ENCODE results near the gene NINJ1. TPM values are rescaled to one million over a fixed set of nuclear protein-coding genes. Genes with fewer than 3 reads are reported as not detected.

The NINJ1 gene
- total and polyA plus RNA-seq, 2 of the 13 experiments (the other 11 are each of a cell fraction or from before 2014, with no cell fraction given) = 81.2 to 92.1 TPM

DNA sequence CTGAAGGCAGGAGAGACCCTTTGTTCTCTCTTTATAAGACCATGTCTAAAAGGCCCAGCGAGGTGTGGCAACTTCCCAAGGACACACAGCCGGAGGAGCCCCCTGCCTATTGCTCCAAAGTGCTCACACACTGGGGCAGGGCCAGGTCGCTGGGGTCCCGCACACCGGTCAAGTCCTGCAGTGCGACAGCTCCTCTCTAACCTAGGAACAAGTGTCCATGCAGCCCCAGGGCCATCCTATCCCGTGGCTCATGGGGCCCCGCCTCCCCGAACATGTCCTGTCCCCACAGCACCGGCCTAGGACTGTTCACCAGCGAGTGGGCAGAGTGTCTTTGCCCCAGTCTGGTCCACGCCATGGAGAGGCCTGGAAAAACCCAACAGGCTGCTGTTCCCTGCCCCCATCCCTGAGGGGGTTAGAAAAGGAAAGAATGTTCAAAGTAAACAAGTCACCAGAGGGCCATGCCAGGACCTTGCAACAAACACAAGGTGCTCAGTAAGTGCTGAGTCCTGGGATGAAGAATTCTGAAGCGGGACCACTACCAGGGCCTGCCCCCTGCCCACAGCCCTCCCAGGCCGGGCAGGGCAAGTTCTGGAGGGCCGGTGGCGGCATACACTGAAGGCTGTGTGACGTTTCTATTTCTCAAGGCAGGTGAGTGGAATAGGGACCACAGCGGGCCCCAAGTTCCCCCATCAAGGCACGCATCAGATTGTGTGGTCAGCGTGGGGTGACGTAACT lies 938 bp downstream of the NINJ1 start (continued):
- 0 out of 2 replicates have a peak, but pooled peaks have one; percentile 14 for TF ChIP-seq MEF2D (CRISPR knock-in tag; IDR thresholded peaks at IDR 0.05)
- 0 out of 2 replicates have a peak, but pooled peaks have one; percentile 65 for TF ChIP-seq DNMT3B (CRISPR knock-in tag; conservative IDR thresholded peaks at IDR 0.05)
- TF ChIP-seq SOX6 (IDR thresholded peaks at IDR 0.05) = no peak
- TF ChIP-seq SOX6 (CRISPR knock-in tag; IDR thresholded peaks at IDR 0.05) = no peak; the same call in 1 of the 2 replicates
- TF ChIP-seq ZNF274 (CRISPR knock-in tag; IDR thresholded peaks at IDR 0.05) = no peak
- TF ChIP-seq CEBPB (IDR thresholded peaks at IDR 0.05; ENCODE audit: borderline replicate concordance, low read depth, low read length) = peak; percentile 82; the same call in 1 of the 2 replicates
- peak; percentile 15; the same call in 1 of the 2 replicates for TF ChIP-seq ZNF205 (CRISPR knock-in tag; IDR thresholded peaks at IDR 0.05)
- no peak for TF ChIP-seq KLF13 (CRISPR knock-in tag; IDR thresholded peaks at IDR 0.05)
- TF ChIP-seq ZNF543 (CRISPR knock-in tag; IDR thresholded peaks at IDR 0.05) = 0 out of 2 replicates have a peak, but pooled peaks have one; percentile 2
- TF ChIP-seq ZFX (CRISPR knock-in tag; IDR thresholded peaks at IDR 0.05; ENCODE audit: low read depth) = no peak
- TF ChIP-seq JUN (CRISPR knock-in tag; IDR thresholded peaks at IDR 0.05) = 0 out of 2 replicates have a peak, but pooled peaks have one; percentile 70
- TF ChIP-seq, protein P1, sequence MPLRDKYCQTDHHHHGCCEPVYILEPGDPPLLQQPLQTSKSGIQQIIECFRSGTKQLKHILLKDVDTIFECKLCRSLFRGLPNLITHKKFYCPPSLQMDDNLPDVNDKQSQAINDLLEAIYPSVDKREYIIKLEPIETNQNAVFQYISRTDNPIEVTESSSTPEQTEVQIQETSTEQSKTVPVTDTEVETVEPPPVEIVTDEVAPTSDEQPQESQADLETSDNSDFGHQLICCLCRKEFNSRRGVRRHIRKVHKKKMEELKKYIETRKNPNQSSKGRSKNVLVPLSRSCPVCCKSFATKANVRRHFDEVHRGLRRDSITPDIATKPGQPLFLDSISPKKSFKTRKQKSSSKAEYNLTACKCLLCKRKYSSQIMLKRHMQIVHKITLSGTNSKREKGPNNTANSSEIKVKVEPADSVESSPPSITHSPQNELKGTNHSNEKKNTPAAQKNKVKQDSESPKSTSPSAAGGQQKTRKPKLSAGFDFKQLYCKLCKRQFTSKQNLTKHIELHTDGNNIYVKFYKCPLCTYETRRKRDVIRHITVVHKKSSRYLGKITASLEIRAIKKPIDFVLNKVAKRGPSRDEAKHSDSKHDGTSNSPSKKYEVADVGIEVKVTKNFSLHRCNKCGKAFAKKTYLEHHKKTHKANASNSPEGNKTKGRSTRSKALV (CRISPR knock-in tag; IDR thresholded peaks at IDR 0.05) = 0 out of 2 replicates have a peak, but pooled peaks have one; percentile 27
- TF ChIP-seq ZNF737 (CRISPR knock-in tag; IDR thresholded peaks at IDR 0.05; ENCODE audit: borderline replicate concordance) = 0 out of 2 replicates have a peak, but pooled peaks have one; percentile 40
- TF ChIP-seq, protein P2, sequence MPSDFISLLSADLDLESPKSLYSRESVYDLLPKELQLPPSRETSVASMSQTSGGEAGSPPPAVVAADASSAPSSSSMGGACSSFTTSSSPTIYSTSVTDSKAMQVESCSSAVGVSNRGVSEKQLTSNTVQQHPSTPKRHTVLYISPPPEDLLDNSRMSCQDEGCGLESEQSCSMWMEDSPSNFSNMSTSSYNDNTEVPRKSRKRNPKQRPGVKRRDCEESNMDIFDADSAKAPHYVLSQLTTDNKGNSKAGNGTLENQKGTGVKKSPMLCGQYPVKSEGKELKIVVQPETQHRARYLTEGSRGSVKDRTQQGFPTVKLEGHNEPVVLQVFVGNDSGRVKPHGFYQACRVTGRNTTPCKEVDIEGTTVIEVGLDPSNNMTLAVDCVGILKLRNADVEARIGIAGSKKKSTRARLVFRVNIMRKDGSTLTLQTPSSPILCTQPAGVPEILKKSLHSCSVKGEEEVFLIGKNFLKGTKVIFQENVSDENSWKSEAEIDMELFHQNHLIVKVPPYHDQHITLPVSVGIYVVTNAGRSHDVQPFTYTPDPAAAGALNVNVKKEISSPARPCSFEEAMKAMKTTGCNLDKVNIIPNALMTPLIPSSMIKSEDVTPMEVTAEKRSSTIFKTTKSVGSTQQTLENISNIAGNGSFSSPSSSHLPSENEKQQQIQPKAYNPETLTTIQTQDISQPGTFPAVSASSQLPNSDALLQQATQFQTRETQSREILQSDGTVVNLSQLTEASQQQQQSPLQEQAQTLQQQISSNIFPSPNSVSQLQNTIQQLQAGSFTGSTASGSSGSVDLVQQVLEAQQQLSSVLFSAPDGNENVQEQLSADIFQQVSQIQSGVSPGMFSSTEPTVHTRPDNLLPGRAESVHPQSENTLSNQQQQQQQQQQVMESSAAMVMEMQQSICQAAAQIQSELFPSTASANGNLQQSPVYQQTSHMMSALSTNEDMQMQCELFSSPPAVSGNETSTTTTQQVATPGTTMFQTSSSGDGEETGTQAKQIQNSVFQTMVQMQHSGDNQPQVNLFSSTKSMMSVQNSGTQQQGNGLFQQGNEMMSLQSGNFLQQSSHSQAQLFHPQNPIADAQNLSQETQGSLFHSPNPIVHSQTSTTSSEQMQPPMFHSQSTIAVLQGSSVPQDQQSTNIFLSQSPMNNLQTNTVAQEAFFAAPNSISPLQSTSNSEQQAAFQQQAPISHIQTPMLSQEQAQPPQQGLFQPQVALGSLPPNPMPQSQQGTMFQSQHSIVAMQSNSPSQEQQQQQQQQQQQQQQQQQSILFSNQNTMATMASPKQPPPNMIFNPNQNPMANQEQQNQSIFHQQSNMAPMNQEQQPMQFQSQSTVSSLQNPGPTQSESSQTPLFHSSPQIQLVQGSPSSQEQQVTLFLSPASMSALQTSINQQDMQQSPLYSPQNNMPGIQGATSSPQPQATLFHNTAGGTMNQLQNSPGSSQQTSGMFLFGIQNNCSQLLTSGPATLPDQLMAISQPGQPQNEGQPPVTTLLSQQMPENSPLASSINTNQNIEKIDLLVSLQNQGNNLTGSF (CRISPR knock-in tag; IDR thresholded peaks at IDR 0.05) = 0 out of 2 replicates have a peak, but pooled peaks have one; percentile 73
- TF ChIP-seq ZC3H13 (CRISPR knock-in tag; IDR thresholded peaks at IDR 0.05) = no peak
- TF ChIP-seq, protein P3, sequence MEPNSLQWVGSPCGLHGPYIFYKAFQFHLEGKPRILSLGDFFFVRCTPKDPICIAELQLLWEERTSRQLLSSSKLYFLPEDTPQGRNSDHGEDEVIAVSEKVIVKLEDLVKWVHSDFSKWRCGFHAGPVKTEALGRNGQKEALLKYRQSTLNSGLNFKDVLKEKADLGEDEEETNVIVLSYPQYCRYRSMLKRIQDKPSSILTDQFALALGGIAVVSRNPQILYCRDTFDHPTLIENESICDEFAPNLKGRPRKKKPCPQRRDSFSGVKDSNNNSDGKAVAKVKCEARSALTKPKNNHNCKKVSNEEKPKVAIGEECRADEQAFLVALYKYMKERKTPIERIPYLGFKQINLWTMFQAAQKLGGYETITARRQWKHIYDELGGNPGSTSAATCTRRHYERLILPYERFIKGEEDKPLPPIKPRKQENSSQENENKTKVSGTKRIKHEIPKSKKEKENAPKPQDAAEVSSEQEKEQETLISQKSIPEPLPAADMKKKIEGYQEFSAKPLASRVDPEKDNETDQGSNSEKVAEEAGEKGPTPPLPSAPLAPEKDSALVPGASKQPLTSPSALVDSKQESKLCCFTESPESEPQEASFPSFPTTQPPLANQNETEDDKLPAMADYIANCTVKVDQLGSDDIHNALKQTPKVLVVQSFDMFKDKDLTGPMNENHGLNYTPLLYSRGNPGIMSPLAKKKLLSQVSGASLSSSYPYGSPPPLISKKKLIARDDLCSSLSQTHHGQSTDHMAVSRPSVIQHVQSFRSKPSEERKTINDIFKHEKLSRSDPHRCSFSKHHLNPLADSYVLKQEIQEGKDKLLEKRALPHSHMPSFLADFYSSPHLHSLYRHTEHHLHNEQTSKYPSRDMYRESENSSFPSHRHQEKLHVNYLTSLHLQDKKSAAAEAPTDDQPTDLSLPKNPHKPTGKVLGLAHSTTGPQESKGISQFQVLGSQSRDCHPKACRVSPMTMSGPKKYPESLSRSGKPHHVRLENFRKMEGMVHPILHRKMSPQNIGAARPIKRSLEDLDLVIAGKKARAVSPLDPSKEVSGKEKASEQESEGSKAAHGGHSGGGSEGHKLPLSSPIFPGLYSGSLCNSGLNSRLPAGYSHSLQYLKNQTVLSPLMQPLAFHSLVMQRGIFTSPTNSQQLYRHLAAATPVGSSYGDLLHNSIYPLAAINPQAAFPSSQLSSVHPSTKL (CRISPR knock-in tag; IDR thresholded peaks at IDR 0.05) = peak; percentile 62; the same call in 1 of the 2 replicates
- TF ChIP-seq, protein P4, sequence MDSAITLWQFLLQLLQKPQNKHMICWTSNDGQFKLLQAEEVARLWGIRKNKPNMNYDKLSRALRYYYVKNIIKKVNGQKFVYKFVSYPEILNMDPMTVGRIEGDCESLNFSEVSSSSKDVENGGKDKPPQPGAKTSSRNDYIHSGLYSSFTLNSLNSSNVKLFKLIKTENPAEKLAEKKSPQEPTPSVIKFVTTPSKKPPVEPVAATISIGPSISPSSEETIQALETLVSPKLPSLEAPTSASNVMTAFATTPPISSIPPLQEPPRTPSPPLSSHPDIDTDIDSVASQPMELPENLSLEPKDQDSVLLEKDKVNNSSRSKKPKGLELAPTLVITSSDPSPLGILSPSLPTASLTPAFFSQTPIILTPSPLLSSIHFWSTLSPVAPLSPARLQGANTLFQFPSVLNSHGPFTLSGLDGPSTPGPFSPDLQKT (CRISPR knock-in tag; IDR thresholded peaks at IDR 0.05; ENCODE audit: borderline replicate concordance) = no peak
